GM19438 (cell line): ENCODE data around the gene NT5C3B.
"Not testable (repeated sequence)": the region's sequence is repeated elsewhere in the genome, so short reads cannot be mapped to it uniquely, and the experiment has no call there.

Source experiments
- ATAC-seq: cut with Tn5 transposase; IDR thresholded peaks from one replicate; pipeline ENCODE4 v1.9.1; 2021; ENCODE audit warnings: low read depth; ENCODE audit not compliant: unreplicated experiment

Gene NT5C3B

DNA sequence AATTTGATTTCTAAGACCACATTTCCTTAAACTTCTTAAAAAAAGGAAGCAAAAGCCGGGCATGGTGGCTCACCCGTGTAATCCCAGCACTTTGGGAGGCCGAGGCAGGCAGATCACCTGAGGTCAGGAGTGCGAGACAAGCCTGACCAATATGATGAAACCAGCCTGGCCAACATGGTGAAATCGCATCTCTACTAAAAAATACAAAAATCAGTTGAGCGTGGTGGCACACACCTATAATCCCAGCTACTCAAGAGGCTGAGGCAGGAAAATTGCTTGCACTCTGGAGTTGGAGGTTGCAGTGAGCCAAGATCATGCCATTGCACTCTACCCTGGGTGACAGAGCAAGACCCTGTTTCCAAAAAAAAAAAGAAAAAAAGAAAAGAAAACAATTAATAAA lies 4.7 kb upstream of the NT5C3B start:
- not testable (repeated sequence) for ATAC-seq

DNA sequence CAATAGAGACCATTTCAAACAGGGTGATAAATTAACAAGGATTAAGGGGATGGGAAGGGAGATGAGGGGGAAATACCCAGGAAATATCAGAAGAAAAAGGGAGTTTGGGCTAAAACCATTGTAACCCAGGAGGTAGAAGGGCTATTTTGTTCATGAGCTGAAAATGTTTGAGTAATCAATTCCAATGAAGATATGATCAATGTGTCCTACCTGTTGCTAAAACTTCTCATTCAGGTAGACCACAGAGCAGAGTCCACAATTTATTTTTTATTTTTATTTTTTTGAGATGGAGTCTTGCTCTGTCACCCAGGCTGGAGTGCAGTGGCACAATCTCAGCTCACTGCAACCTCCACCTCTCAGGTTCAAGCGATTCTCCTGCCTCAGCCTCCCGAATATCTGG lies 3.4 kb upstream of the NT5C3B start:
- ATAC-seq = not testable (repeated sequence)

DNA sequence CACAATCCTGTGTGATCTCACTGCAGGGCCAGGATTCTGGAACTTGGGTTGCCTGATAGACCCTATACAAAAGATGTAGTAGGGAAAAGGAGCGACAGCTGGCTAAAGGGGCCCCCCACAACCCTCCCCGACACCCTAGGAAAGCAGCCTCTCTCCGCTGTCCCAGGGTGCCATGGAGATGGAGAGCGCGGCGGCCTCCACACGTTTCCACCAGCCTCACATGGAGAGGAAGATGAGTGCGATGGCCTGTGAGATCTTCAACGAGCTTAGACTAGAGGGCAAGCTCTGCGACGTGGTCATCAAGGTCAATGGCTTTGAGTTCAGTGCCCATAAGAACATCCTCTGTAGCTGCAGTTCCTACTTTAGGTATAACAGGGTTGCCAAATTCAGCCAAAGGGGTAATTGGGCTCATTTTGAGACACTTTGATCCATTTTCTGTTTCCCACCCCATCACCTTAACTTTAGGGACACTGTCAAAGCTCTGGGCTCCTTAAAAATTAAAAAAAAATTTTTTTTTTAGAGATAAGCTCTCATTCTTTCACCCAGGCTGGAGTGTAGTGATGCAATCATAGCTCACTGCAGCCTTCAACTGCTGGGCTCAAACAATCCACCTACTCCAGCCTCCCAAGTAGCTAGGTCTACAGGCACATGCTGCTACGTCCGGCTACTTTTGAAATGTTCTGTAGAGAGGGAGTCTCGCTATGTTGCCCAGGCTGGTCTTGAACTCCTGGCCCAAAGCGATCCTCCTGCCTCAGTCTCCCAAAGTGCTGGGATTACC lies 1.9 kb upstream of the NT5C3B start, which contains the start of gene KLHL10:
KLHL10 (plus strand) TSS at position 65 of the 778 bp plus-strand sequence; CDS start at position 173, 108 bp downstream.
- no peak for ATAC-seq

DNA sequence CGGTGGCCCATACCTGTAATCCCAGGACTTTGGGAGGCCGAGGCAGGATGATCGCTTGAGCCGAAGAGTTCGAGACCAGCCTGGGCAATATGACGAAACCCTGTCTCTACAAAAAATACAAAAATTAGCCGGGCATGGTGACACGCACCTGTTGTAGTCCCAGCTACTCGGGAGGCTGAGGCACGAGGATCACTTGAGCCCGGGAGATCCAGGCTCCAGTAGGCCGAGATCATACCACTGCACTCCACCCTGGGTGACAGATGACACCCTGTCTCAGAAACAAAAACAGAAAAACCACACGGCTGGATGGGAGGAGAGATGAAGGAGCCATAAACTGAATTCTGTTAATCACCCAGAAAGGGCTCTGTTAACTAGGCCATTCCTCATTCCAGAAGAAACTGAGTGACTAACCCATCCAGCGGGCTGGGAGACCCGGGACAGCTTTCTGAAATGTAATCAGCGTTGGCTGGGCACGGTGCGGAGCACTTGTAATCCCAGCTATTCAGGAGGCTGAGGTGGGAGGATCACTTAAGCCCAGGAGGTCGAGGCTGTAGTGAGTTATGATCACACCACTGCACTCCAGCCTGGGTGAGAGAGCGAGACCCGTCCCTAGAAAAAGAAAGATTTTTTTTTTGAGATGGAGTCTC lies 641 bp upstream of the NT5C3B start:
- no peak for ATAC-seq

DNA sequence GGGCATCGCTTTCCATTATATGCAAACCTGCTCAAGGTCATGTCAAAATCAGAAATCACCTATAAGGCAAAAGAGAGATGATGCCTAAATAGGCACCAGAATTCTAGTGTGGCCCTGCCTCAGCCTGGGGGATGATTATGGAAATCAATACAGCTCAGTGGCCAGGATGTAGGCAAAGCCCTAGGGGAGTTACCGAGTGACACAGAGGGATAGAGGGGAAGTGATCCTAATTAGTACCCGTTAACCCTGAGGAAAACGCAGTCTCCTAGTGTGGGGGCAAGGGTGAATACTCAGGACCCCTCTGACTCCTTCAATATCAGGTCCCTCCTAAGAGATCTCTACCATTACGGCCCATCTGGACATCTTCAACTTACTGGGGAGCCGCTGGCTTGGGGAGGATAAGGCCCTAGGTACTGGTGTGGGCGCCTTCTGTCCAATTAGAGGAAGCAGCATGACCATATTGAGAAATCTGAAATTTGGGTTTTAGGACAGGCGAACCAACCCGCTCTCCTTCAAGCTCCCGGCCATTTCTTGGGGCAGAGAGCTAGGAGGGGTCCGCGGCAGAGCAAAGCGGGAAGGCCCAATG lies 725 bp downstream of the NT5C3B start:
- ATAC-seq = peak; percentile 28

DNA sequence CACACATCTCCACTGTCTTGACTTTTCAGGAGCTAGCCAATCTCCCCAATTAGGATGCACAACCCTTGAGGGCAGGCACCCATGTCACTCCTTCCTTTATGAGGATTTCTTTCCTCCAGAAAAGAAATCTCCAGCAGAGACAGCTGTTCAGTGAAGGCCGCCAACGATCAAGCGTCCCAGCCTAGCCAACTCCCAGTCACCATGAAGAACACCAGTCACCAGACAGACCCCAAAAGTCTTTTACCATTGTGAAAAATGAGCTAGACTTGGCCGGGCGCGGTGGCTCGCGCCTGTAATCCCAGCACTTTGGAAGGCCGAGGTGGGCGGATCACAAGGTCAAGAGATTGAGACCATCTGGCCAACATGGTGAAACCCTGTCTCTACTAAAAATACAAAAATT lies 6.1 kb downstream of the NT5C3B start:
- not testable (repeated sequence) for ATAC-seq

DNA sequence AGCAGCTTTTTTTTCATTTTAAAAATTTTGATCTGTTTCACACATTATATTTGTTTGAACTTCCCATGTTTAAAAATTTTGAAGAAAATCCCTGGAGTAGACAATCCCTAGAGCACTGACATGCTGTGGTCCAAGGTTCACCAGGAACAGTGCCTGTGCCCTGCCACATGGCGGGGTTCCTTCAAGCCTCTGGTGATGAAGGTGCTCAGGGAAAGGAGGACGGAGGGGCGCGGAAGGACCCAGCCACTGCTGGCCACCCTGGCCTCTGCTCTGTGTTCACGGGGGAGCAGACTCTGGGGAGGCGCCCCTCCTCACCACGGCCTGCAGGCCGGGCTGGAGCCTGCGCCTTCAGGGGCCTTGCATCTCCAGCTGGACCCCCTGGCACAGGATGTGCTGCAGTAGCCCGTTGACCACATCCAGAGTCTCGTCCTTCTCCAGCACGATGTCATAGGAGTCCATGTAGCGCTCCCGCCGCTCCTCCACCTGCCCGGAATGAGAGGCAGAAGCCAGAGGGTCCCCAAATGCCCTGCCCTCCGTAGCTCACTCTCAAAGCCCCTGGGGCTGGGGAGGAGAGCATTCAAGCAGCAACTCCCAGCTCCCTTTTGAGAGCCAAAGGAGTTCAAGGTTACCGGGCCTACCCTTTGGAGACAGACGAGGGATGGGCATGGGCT lies 10.7 kb downstream of the NT5C3B start:
- no peak for ATAC-seq

DNA sequence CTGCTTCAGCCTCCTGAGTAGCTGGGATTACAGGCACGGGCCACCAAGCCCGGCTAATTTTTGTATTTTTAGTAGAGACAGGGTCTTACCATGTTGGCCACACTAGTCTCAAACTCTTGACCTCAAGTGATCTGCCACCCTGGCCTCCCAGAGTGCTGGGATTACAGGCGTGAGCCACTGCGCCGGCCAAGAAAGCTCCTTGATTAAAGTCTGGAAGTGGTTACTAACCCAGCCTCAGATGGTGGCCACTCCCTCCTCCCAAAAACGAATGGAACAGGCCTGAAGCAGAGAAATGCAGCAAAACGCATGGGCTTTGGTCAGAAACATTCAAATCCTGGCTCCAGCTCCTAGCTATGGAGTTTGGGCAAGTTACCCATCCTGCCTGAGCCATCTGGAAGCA lies 11.9 kb downstream of the NT5C3B start:
- ATAC-seq = no peak

DNA sequence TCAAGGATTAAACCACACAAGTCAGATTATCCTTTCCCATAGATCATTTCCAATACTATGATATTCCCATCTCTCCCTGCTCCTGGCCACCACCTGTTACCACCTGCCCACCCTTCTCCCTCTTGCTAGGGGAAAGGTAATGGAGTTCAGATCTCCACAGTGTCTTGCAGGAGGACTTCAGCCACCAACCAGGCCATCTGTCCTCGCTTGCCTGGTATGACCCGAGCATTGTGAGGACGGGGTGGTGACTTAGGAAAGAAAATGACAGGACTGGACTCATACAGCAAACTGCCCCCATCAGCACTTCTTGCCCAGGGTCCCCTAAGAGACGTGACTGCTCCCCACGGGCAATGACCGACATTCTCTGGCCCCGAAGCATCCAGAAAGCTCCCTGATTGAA lies 12.5 kb downstream of the NT5C3B start:
- no peak for ATAC-seq

DNA sequence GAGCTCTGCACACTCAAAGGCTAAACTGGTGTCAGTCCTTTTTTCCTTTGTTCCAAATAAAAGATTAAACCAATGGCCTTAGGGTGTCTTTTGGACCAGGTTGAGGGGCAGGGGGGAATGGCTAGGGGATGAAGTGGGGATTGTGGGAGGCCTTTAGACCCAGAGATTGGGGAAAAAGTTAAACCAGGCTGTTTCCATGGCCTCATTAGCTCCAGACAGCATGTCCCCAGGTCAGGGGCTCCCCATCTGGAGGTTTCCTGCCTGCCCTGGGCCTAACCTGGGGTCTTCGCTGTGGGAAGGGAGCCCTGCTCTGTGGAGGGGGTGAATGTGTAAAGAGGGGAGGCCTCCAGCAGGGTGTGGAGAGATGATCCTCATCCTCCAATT lies 12.9 kb downstream of the NT5C3B start:
- ATAC-seq = no peak

DNA sequence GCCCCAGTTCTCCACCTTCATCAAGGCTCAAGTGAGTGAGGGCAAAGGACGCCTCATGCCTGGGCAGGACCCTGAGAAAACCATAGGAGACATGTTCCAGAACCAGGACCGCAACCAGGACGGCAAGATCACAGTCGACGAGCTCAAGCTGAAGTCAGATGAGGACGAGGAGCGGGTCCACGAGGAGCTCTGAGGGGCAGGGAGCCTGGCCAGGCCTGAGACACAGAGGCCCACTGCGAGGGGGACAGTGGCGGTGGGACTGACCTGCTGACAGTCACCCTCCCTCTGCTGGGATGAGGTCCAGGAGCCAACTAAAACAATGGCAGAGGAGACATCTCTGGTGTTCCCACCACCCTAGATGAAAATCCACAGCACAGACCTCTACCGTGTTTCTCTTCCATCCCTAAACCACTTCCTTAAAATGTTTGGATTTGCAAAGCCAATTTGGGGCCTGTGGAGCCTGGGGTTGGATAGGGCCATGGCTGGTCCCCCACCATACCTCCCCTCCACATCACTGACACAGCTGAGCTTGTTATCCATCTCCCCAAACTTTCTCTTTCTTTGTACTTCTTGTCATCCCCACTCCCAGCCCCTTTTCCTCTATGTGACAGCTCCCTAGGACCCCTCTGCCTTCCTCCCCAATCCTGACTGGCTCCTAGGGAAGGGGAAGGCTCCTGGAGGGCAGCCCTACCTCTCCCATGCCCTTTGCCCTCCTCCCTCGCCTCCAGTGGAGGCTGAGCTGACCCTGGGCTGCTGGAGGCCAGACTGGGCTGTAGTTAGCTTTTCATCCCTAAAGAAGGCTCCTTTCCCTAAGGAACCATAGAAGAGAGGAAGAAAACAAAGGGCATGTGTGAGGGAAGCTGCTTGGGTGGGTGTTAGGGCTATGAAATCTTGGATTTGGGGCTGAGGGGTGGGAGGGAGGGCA lies 13.6 kb downstream of the NT5C3B start:
- ATAC-seq = no peak

DNA sequence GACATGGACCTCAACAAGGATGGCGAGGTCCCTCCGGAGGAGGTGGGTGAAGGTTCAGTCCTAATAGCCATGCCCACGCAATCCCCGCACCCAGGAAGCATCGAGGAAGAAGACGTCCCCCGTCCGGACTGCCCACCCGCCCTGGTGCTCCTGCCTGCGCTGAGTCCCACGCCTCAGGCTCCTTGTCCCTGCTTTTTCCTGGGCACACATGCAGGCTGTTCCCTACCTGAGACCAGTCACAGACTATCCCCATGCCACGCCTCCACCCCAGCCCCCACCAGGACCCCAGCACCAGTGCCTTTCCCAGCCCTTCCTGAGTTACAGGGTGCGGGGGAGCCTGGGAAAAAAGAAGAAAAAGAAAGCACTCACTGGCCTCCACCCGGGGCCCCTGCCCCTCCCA lies 14.3 kb downstream of the NT5C3B start:
- ATAC-seq = no peak

DNA sequence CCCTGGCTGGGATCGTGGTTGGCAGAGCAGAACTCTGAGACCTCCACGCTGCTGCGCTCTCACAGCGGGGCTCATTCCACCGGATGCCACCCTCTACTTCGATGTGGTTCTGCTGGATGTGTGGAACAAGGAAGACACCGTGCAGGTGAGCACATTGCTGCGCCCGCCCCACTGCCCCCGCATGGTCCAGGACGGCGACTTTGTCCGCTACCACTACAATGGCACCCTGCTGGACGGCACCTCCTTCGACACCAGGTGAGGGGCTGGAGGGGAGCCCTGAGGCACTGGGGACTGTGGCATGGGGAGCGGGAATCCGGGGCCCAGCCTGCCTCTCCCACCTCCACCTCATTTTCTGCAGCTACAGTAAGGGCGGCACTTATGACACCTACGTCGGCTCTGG lies 18.0 kb downstream of the NT5C3B start:
- no peak for ATAC-seq

DNA sequence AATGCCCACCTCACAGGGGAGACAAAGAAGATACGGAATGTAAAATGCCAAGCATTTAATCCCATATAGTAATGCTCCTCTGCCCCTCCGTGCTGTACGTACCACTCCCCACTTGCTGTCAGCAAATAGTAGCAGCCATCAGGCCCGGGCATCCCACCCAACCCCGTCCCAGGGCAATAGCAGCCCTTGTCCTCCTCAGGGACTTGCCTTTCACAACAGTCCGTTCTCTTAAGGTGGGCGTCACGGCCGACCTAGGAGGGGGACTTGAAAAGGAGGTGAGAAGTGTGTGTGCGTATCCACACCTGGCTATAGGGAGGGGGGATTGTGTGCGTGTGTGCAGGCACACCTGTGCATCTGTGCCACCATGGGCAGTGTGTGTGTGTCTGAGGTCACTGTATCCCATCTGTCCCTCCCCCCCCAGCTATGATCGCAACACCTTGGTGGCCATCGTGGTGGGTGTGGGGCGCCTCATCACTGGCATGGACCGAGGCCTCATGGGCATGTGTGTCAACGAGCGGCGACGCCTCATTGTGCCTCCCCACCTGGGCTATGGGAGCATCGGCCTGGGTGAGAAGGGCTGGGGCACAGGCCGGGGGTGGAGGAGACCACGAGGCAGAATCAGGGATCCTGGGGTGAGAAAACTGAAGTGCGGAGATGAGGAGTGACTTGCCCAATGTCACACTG lies 19.3 kb downstream of the NT5C3B start:
- no peak for ATAC-seq

DNA sequence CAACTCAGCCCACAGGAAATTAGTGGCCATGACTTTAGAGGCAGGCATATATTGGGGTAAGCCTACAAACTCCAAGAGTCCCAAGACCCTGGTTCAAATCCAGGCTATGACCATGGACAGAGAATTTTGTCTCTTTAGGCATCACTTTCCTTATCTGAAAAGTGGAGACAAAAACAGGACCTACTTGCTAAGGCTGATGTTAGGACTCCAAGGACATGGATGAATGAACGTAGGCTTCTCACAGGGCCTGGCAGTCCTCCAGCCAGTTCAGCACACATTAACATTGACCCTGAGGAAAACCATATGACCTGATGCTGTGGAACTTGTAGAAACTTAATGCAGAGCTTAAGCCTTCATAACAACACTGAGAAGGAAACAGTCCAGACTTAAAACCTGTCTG lies 21.8 kb downstream of the NT5C3B start:
- no peak for ATAC-seq

DNA sequence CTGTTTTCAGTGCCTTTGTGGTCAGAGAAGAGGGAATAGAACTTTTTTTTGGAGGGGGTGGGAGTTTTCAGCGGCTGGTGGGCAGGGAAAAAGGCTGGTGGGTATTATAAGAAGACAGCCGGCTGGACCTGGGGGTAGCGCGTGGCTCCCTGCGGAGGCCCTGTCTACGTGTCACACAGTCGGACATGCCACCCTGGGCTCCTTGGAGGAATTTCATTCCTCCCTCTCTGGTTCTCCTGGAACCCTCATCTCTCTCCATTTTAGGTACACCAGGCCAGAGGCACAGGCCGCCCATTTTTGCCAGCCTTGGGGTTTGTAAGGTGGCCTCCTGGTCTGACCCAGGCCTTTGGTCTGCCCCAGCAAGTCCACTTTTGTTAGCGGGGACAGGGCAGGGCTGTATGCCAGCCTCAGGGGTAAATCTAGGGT lies 22.3 kb downstream of the NT5C3B start:
- no peak for ATAC-seq

DNA sequence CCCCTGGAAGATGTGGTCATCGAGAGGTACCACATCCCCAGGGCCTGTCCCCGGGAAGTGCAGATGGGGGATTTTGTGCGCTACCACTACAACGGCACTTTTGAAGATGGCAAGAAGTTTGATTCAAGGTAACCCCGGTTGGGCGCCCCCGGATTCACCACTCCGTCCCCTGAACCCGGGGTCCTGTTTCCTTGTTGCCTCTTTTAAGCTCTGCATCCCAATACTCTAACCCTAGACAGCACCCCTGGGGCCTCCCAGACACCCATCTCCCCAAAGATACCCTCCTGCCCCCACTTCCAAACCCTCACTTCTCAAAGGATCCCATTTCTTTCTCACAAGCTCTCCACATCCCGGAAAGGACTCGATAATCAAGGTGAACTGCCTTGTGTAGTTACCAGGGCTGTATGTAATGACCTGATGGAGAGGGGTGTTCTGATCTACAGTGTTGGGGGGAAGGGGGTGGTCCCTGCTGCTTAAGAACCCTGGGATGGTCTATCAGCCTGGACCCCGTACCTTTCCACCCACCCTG lies 22.8 kb downstream of the NT5C3B start:
- no peak for ATAC-seq

DNA sequence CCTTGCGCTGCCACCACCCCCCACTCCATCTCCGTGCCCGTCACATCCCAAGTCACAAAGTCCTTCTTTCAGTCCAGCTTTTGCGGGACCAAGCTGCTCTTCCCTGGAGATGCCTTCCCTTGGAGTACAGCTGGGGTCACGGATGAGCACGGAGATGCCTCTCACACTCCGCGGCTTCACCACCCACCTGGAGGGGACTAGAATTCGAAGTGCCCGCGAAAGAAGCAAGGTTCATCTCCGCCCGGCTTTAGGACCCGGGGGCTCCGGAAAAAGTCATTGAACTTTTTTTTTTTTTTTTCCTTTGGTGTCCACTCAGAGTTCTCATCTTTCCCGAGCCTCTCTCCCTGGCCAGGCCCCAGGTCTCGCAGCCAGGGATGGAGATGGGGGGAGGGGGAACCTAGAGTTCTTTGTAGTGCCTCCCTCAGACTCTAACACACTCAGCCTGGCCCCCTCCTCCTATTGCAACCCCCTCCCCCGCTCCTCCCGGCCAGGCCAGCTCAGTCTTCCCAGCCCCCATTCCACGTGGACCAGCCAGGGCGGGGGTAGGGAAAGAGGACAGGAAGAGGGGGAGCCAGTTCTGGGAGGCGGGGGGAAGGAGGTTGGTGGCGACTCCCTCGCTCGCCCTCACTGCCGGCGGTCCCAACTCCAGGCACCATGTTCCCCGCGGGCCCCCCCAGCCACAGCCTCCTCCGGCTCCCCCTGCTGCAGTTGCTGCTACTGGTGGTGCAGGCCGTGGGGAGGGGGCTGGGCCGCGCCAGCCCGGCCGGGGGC lies 23.5 kb downstream of the NT5C3B start, which contains the start of gene FKBP10:
FKBP10 (plus strand) TSS at position 624 of the 771 bp plus-strand sequence; CDS start at position 655, 31 bp downstream.
- ATAC-seq = no peak
